Measurements from ENCODE around the gene ZNF879. TPM values are rescaled to one million over a fixed set of nuclear protein-coding genes. Genes with fewer than 3 reads are reported as not detected.

The ZNF879 gene
- total RNA-seq, 4 donors from 2014 or later, result 3.9 to 8.6 (median 5.8) TPM

DNA sequence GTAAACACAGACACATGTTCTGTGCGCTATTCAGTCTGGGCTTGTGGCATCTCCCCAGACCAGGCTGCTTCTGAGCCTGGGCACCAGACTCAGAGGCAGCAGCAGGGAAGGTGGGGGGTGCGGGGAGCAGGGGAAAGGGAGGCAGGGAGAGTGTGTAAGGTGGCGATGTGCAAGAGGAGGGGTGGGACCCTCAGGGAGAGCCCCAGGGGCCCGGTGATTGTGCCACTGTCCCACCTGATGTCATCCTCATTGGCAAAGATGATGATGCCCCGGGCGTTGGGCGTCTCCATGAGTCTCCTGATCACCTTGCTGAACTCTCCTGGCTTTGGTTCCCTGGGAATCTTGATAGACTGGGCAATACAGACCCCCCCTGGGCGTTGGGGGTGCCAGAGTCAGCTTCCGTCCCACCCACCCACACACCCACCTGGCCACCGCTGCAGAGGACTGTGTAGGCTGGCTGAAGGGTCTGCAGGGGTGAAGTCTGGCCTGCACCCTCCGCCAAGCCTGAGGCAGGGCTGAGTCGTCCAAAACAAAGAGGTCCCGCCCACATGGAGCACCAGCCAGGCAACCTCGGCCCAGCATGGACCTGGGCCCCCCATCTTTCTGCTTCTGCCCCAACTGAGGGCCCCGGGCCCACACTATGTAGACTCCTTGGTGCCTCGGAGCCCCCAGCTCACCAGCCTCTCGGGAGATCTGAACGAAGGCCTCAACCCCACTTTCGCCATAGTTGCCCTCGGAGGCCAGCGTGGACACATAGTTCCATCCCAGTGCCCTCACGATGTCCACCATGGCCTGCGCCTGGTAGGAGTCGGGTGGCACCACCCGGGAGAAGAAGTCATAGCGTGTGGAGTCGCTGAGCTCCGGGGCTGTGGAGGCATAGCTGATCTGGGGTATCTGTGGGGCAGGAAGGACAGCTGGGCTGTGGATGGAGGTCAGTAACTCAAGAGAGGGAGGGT, 32.1 kb upstream of the ZNF879 start:
- Histone ChIP-seq H3K36me3 (no peaks in the 10 kb centered on the region), H3K4me1 (peaks cover 0 to 13% (median 0%) of the 10 kb centered on the region in 3 donors), H3K4me3 (no peak overlapping the region), H3K27ac (no peak overlapping the region), H3K27me3 (peaks cover 52% of the 10 kb centered on the region), H3K9me3 (peaks cover 0 to 50% (median 0%) of the 10 kb centered on the region in 3 donors)
- no peak for ATAC-seq
- TF ChIP-seq, protein P1, sequence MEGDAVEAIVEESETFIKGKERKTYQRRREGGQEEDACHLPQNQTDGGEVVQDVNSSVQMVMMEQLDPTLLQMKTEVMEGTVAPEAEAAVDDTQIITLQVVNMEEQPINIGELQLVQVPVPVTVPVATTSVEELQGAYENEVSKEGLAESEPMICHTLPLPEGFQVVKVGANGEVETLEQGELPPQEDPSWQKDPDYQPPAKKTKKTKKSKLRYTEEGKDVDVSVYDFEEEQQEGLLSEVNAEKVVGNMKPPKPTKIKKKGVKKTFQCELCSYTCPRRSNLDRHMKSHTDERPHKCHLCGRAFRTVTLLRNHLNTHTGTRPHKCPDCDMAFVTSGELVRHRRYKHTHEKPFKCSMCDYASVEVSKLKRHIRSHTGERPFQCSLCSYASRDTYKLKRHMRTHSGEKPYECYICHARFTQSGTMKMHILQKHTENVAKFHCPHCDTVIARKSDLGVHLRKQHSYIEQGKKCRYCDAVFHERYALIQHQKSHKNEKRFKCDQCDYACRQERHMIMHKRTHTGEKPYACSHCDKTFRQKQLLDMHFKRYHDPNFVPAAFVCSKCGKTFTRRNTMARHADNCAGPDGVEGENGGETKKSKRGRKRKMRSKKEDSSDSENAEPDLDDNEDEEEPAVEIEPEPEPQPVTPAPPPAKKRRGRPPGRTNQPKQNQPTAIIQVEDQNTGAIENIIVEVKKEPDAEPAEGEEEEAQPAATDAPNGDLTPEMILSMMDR (IDR thresholded peaks at IDR 0.05), result no peak
- TF ChIP-seq POLR2A (IDR thresholded peaks at IDR 0.05), result no peak
- no peak for TF ChIP-seq EP300 (IDR thresholded peaks at IDR 0.05)
- no peak for TF ChIP-seq POLR2AphosphoS5 (IDR thresholded peaks at IDR 0.05)
- WGBS, 2 donors (ENCODE audit: low coverage in 1 of 2), result 93 to 100% methylated on average over 4 to 11 of the region's 28 CpGs

DNA sequence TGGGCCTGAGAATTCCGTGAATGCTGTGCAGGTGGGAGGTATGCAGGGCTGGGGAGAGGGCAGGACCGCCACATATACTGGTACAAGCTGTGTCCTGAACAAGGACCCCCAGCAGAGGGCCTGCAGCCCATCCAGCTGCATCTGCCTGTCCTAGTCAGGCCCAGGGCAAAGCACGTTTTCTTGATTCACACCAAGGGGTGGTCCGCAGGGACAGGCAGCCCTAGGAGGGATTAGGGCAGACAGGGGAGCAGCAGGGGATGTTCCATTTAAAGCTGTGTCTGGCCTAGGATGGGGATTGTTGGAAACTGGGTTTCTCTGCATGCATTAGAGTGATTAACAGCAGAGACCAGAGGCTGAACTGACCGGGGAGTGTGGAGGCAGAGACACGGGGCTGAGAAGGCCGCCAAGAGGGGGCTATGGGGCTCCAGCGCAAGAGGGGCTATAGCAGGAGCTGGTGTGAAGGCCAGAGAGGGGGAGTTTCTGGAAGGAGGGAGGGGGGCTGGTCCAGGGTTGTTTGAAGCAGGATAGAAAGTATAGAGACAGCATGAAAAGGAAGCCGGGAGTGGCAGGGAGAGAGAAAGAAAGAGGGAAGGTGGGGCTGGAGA, 31.2 kb upstream of the ZNF879 start:
- ATAC-seq, result no peak
- Histone ChIP-seq H3K27ac (no peak overlapping the region), H3K36me3 (no peaks in the 10 kb centered on the region), H3K4me3 (no peak overlapping the region), H3K27me3 (peaks cover 60% of the 10 kb centered on the region), H3K4me1 (peaks cover 0 to 13% (median 0%) of the 10 kb centered on the region in 3 donors), H3K9me3 (peaks cover 0 to 41% (median 0%) of the 10 kb centered on the region in 3 donors)
- WGBS, 2 donors (ENCODE audit: low coverage in 1 of 2), result 36 to 49% methylated on average over 7 of the region's 9 CpGs
- TF ChIP-seq, protein P1 (IDR thresholded peaks at IDR 0.05), result no peak
- TF ChIP-seq POLR2A (IDR thresholded peaks at IDR 0.05), result no peak
- no peak for TF ChIP-seq POLR2AphosphoS5 (IDR thresholded peaks at IDR 0.05)
- TF ChIP-seq EP300 (IDR thresholded peaks at IDR 0.05), result no peak

DNA sequence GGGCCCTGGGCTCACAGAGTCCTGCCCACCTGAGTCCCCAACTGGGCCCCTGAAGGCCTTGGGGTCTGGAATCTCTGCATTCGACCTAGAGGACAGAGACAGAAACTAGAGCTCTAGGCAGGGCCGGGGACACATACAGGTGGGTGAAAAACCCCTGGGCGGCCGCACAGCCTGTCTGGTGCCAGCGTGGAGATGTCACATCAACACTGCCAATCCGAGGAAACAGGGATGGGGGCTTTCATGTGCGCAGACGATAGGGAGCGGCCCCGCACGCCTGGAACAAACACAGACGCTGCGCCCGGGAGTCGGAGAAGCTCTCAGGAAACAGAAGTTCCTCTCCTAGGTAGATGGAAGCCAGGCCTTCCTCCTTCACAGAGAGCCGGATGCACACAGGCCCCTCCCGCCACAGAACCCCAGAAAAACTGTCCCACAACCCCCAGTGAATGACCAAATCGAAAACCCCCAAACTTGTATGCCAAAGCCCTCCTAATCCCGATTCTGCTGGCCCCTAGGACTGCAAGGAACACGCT, 30.3 kb upstream of the ZNF879 start:
- Histone ChIP-seq H3K4me3 (no peak overlapping the region), H3K9me3 (peaks cover 0 to 32% (median 0%) of the 10 kb centered on the region in 3 donors), H3K27me3 (peaks cover 60% of the 10 kb centered on the region), H3K27ac (no peak overlapping the region), H3K4me1 (peaks cover 0 to 13% (median 0%) of the 10 kb centered on the region in 3 donors), H3K36me3 (no peaks in the 10 kb centered on the region)
- TF ChIP-seq POLR2AphosphoS5 (IDR thresholded peaks at IDR 0.05) (no peak), POLR2A (IDR thresholded peaks at IDR 0.05) (no peak), EP300 (IDR thresholded peaks at IDR 0.05) (no peak)
- TF ChIP-seq, protein P1 (IDR thresholded peaks at IDR 0.05), result no peak
- WGBS, 2 donors (ENCODE audit: low coverage in 1 of 2), result 48% methylated on average over 4 of the region's 20 CpGs; no CpG with 5 or more reads in 1 of the 2 donors
- ATAC-seq, result no peak

DNA sequence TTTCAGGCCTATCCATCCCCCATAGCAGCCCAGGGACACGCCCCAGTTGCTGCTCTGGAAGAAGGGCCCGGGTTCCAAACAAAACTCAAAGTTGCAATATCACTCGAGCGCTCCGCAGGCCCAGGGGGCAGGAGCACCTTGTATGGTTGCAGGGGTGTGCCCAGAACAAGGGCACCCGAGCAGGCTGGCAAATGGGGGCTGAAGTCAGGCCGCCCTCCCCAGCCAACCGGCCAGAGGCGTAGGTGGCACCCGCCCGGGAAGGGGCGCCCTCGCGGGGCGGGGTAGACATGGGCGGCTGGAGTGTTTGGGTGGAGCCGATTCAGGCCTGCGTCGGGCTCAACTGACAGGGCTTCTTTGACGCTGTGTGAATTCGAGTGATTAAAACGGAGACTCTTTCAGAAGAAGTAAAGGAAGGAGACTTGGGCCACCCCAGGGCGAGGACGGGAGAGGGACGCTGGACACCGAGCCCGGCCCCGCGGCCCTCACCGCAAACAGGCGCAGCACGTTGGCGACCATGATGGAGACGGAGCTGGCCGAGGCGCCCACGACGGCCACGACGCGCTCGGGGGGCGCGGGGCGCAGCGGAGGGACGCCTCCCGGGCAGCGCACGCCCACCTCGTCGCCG, 29.5 kb upstream of the ZNF879 start:
- TF ChIP-seq POLR2A (IDR thresholded peaks at IDR 0.05), result no peak
- TF ChIP-seq, protein P1 (IDR thresholded peaks at IDR 0.05), result no peak
- no peak for TF ChIP-seq EP300 (IDR thresholded peaks at IDR 0.05)
- no peak for TF ChIP-seq POLR2AphosphoS5 (IDR thresholded peaks at IDR 0.05)
- Histone ChIP-seq H3K27ac (no peak overlapping the region), H3K9me3 (peaks cover 0 to 30% (median 0%) of the 10 kb centered on the region in 3 donors), H3K4me3 (peak overlapping the region in 1 of 2 donors; percentile 4), H3K27me3 (peaks cover 60% of the 10 kb centered on the region), H3K4me1 (peaks cover 0 to 13% (median 0%) of the 10 kb centered on the region in 3 donors), H3K36me3 (no peaks in the 10 kb centered on the region)
- ATAC-seq, result no peak
- WGBS, 2 donors (ENCODE audit: low coverage in 1 of 2), result 38 to 50% methylated on average over 2 to 19 of the region's 53 CpGs

Data from gastroesophageal sphincter (tissue), 4 donors.